GM21447 (cell line): ENCODE measurements around the gene FABP3.

Experiments
- ATAC-seq: cut with Tn5 transposase; IDR thresholded peaks from one replicate; pipeline ENCODE4 v1.9.1; 2021; ENCODE audit not compliant: unreplicated experiment

Gene FABP3

GRCh38 chr1:31373897-31374486 is 1.1 kb upstream of the FABP3 start:
- ATAC-seq: no peak

GRCh38 chr1:31372751-31373055 is 173 bp downstream of the FABP3 start:
- no peak for ATAC-seq

GRCh38 chr1:31372051-31372450 is 825 bp downstream of the FABP3 start:
- ATAC-seq: no peak

DNA sequence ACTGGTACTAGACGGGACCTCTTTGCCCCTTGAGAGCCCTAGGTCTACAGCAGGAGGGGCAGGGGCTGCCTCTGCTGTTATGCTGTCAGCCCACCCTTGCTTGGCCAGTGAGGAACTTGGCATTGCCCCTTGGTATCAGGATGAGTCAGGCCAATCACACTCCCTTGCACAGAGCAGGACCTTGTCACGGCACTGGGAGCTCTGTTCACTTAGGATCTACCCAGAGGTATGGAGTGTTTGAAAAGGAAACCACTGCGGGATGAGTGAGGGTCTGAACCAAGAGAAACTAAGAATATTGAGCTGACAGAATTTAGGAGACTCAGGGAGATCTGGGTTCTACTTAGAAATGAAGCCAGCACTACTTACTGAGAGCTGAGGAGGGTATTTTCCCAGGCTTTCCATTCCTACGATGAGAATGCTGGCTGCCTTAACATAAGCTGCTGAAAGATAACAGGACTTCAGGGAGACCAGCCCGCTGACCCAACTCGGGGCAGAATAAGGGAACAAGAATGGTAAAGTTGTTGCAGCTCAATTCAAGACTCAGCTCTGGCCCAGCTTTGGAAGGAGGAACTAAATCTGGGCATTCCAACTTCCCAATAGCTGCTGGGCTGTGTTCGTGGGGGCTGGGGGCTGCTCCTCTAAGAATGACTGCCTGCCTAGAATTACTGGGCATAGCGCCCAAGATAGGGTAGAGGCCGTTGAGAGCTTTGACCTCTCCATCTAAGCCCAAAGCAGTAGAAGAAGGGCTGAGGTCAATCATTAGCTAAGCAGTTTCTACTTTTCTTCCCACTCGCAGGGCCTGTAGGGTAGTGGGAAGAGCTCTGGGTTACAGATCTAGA is 1.5 kb downstream of the FABP3 start:
- ATAC-seq: no peak

- ATAC-seq: no peak
Measured at GRCh38 chr1:31370565-31370964, 2.3 kb downstream of the FABP3 start.

DNA sequence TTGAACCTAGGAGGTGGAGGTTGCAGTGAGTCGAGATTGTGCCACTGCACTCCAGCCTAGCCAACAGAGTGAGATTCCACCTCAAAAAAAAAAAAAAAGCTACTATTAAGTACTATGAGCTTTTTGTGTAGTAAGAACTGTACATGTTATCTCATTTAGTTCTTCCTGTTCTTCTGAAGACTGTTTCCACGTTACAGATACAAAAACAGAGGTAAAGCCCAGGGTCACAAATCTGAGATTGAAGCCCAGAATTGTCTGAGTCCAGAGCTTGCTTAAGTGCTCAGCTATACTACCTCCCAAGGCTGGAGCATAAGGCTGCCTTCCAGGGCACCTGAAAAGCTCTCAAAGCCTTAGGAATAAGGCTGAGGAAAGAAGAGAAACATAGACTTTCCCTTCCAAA is 2.9 kb downstream of the FABP3 start:
- no peak for ATAC-seq

GRCh38 chr1:31368611-31369107 is 4.2 kb downstream of the FABP3 start:
- ATAC-seq: no peak

DNA sequence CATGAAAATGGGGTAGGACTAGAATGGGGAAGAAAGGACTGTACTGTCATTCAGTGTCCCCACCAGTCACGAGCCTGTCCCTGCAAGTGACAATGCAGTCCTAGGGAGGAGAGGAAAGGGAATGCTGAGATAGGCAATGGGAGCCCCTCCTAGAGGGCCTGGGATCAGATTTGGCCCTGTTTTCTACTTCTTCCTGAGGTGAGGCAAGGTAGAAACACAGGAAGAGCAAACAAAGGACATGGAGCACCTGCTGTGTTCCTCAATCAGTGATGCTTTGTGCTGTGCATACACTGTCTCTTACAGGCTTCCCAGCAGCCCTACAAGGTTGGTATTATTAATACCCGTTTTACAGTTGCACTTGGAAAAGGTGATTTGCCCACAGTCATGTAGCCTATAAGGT is 6.1 kb downstream of the FABP3 start:
- ATAC-seq: no peak

- no peak for ATAC-seq
Measured at GRCh38 chr1:31364561-31365250, 8.2 kb downstream of the FABP3 start.

- ATAC-seq: no peak
Measured at GRCh38 chr1:31362032-31362431, 10.8 kb downstream of the FABP3 start.

- ATAC-seq: no peak
Measured at GRCh38 chr1:31361607-31362006, 11.3 kb downstream of the FABP3 start.

DNA sequence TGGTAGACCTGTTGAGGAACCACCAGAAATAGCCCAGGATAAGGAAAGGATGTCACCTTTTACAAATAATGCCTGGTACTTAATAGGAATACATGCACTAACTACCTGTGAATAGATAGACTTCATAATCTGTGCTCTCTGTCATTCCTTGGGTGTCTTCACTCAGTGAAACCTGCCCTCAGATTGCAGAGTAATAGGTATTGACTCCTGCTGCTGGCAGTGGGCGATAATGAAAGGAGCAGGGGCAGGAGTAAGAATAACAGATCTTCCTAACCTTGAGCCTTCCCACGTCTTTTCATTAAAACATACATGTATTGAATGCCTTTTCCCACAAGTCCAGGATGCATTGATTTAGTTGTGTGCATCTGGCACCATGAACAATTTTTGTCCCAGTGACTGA is 16.4 kb downstream of the FABP3 start:
- ATAC-seq: no peak

DNA sequence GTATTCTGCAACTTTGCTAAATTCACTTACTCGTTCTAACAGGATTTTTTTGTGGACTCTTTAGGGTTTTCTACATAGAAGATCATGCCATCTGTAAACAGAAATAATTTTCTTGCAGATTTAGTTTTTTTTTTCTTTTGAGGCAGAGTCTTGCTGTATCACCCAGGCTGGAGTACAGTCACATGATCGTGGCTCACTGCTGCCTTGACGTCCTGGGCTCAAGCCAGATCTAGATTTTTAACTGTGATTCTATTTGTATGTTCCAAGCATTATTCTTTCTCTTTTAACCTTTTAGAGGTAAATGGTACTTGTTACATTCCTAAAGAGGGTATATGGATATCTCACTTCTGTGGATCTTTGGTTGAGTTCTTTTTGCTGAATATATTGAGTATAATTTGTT is 18.6 kb downstream of the FABP3 start:
- no peak for ATAC-seq

GRCh38 chr1:31348449-31348848 is 24.4 kb downstream of the FABP3 start:
- ATAC-seq: peak; percentile 57

DNA sequence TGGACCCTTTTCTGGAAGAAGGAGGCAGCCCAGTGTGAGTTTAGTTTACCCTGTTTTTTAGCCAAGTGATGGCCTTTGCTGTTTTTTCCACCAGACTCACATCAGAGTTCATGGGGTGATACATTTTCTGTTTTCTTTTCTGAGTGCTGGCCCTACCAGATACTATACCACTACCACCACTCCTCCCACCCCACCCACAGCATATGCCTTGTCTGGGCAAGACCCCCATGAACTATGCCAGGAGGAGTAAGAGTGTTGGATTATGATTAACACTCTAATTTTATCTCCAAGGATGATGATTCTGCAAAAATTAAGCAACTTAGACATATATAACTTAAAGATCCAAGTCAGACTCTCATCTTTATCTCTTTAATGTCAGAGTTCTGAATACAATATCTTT is 26.1 kb downstream of the FABP3 start:
- ATAC-seq: no peak

DNA sequence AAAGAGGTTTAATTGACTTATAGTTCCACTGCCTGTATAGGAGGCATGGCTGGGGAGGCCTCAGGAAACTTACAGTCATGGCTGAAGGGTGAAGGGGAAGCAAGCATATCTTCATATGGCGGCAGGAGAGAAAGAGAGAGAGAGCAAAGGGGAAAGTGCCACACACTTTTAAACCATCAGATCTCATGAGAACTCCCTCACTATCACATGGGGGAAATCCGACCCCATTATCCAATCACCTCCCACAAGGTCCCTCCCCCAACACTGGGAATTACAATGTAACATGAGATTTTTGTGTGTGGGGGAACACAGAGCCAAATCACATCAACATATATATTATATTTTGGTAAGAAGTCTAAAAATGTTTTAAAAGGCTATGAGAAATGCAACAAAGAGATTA is 27.2 kb downstream of the FABP3 start:
- ATAC-seq: no peak

GRCh38 chr1:31344503-31344902 is 28.4 kb downstream of the FABP3 start:
- no peak for ATAC-seq

GRCh38 chr1:31336687-31337467 is 36.0 kb downstream of the FABP3 start:
- ATAC-seq: no peak

GRCh38 chr1:31335007-31335406 is 37.9 kb downstream of the FABP3 start:
- ATAC-seq: no peak

DNA sequence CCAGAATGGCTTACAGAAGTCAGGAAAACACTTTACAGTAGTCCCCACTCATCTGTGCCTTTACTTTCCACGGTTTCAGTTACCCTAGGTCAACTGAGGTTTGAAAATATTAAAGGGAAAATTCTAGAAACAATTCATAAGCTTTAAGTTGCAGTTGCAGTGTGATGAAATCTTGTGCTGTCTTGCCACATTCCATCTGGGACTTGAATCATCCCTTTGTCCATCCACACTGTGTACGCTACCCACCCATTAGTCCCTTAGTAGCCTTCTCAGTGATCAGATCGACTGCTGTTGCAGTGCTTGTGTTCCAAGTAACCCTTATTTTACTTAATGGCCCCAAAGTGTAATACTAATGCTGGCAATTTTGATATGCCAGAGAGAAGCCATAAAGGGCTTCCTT is 45.5 kb downstream of the FABP3 start:
- no peak for ATAC-seq

- ATAC-seq: no peak
Measured at GRCh38 chr1:31326461-31326860, 46.4 kb downstream of the FABP3 start.
